ENCODE measurements around the gene SPIRE1. TPM values are rescaled to one million over a fixed set of nuclear protein-coding genes. Genes with fewer than 3 reads are reported as not detected.

SPIRE1 gene
- polyA plus RNA-seq, 4 donors: 1.6 to 4.0 (median 2.1) TPM

DNA sequence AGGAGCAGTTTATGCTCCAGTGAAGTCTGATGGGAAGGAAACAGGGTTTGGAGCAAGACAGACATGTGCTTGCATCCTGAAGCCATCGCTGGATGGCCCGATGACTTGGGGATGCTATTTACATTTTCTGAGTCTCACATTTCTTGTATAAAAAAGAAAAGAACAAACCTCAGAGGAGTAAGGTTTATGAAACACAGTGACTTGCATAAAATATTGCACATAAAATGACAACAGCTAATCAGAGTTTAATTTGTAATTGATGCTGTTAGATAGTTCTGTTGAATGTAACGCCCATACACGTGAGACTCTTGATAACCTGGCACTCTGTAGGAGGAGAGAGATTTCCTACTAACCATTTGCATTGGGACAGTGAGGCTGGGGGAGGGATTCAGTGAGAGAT, 233.7 kb downstream of the SPIRE1 start:
- Histone ChIP-seq H3K36me3 (ENCODE audit: control insufficient read depth in 3 of 3, insufficient read depth in 2 of 3, low read depth in 1 of 3, low read length in 3 of 3) (peaks cover 0 to 19% (median 0%) of the 10 kb centered on the region in 3 donors), H3K4me3 (ENCODE audit: low read depth in 1 of 3, low read length in 3 of 3) (no peak overlapping the region), H3K27me3 (ENCODE audit: control insufficient read depth in 3 of 3, insufficient read depth in 3 of 3, low read length in 3 of 3) (no peaks in the 10 kb centered on the region), H3K9me3 (ENCODE audit: control insufficient read depth in 2 of 2, insufficient read depth in 1 of 2, low read depth in 1 of 2, low read length in 1 of 2) (no peaks in the 10 kb centered on the region), H3K27ac (ENCODE audit: low read depth in 1 of 3, low read length in 2 of 3) (no peak overlapping the region), H3K4me1 (ENCODE audit: control insufficient read depth in 3 of 3, insufficient read depth in 2 of 3, low read depth in 1 of 3, low read length in 2 of 3) (no peaks in the 10 kb centered on the region)
- DNase-seq: no peak
- WGBS, 3 donors: 71 to 85% (median 76%) methylated on average over 4 of the region's 4 CpGs
- no peak for FAIRE-seq

DNA sequence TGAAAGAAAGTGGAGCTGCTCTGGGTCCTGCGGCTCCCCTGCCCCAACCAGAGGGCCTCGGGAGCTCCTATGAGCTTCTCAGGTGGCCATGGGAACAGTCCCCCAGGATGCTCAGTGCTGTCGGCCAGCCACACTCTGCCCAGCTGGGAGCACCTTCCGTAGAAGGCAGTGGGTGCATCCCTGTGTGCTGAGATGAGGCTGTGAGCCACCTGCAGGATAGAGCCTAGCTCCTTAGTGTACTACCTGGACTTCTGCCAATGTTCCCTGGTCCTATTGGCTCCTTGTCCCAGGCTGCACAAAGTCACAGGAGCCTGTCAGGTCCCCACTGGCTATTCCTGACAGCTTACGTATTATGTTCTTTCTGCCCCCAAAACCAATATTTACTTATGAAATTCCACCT, 234.1 kb downstream of the SPIRE1 start:
- no peak for FAIRE-seq
- WGBS, 3 donors: 72 to 82% (median 72%) methylated on average over 5 of the region's 5 CpGs
- H3K9me3 ChIP-seq (ENCODE audit: control insufficient read depth in 2 of 2, insufficient read depth in 1 of 2, low read depth in 1 of 2, low read length in 1 of 2): no peaks in the 10 kb centered on the region
- peak in 1 of 2 donors; percentile 26 for DNase-seq
- no peak overlapping the region for H3K27ac ChIP-seq (ENCODE audit: low read depth in 1 of 3, low read length in 2 of 3)
- peaks cover 0 to 17% (median 0%) of the 10 kb centered on the region in 3 donors for H3K36me3 ChIP-seq (ENCODE audit: control insufficient read depth in 3 of 3, insufficient read depth in 2 of 3, low read depth in 1 of 3, low read length in 3 of 3)
- no peaks in the 10 kb centered on the region for H3K27me3 ChIP-seq (ENCODE audit: control insufficient read depth in 3 of 3, insufficient read depth in 3 of 3, low read length in 3 of 3)
- no peak overlapping the region for H3K4me3 ChIP-seq (ENCODE audit: low read depth in 1 of 3, low read length in 3 of 3)
- no peaks in the 10 kb centered on the region for H3K4me1 ChIP-seq (ENCODE audit: control insufficient read depth in 3 of 3, insufficient read depth in 2 of 3, low read depth in 1 of 3, low read length in 2 of 3)

DNA sequence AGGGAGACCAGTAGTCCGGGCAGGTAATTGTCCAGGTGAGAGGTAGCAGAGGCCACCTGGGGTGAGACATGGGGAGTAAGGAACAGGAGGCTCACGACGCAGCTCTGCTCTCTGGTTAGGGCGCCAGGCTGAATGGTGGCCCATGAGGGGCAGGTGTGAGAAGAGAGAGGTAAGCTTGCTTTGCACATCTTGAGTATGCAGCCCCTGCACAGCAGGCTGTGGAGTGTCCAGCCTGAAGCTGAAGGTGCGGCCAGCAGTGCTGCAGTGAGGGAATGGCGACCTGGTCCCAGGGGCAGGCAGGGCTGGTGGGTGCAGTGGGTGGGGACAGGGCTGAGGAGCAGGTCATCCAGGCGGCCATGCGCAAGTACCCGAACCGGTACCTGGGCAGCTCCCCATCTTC, 234.5 kb downstream of the SPIRE1 start:
- Histone ChIP-seq H3K27me3 (ENCODE audit: control insufficient read depth in 3 of 3, insufficient read depth in 3 of 3, low read length in 3 of 3) (no peaks in the 10 kb centered on the region), H3K4me1 (ENCODE audit: control insufficient read depth in 3 of 3, insufficient read depth in 2 of 3, low read depth in 1 of 3, low read length in 2 of 3) (no peaks in the 10 kb centered on the region), H3K36me3 (ENCODE audit: control insufficient read depth in 3 of 3, insufficient read depth in 2 of 3, low read depth in 1 of 3, low read length in 3 of 3) (peaks cover 0 to 17% (median 0%) of the 10 kb centered on the region in 3 donors), H3K9me3 (ENCODE audit: control insufficient read depth in 2 of 2, insufficient read depth in 1 of 2, low read depth in 1 of 2, low read length in 1 of 2) (no peaks in the 10 kb centered on the region), H3K27ac (ENCODE audit: low read depth in 1 of 3, low read length in 2 of 3) (no peak overlapping the region), H3K4me3 (ENCODE audit: low read depth in 1 of 3, low read length in 3 of 3) (no peak overlapping the region)
- DNase-seq (no peak), FAIRE-seq (no peak)
- 88 to 95% (median 92%) methylated on average over 9 to 10 of the region's 10 CpGs for WGBS, 3 donors

DNA sequence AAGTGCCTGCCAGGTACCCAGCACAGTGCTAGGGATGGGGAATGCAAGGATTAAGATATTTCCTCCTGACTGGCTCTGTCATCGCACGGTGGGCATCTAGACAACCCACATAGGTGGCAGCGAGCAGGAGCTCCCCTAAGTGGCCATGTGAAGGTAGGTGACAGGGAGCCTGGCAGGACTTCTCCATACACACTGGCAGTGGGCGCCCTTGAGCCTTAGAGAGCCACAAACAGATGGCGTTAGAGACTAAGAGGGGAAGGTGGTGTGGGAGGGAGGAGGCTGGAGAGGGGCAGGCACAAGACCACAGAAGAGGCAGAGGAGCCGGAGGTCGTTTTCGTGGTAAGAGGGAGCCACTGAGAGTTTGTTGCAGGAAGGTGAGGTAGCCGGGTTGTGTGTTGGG, 235.0 kb downstream of the SPIRE1 start:
- no peaks in the 10 kb centered on the region for H3K9me3 ChIP-seq (ENCODE audit: control insufficient read depth in 2 of 2, insufficient read depth in 1 of 2, low read depth in 1 of 2, low read length in 1 of 2)
- H3K4me3 ChIP-seq (ENCODE audit: low read depth in 1 of 3, low read length in 3 of 3): no peak overlapping the region
- DNase-seq (peak in 1 of 2 donors; percentile 15), FAIRE-seq (no peak)
- no peaks in the 10 kb centered on the region for H3K27me3 ChIP-seq (ENCODE audit: control insufficient read depth in 3 of 3, insufficient read depth in 3 of 3, low read length in 3 of 3)
- 73 to 84% (median 79%) methylated on average over 9 of the region's 9 CpGs for WGBS, 3 donors
- peaks cover 0 to 14% (median 0%) of the 10 kb centered on the region in 3 donors for H3K36me3 ChIP-seq (ENCODE audit: control insufficient read depth in 3 of 3, insufficient read depth in 2 of 3, low read depth in 1 of 3, low read length in 3 of 3)
- no peaks in the 10 kb centered on the region for H3K4me1 ChIP-seq (ENCODE audit: control insufficient read depth in 3 of 3, insufficient read depth in 2 of 3, low read depth in 1 of 3, low read length in 2 of 3)
- no peak overlapping the region for H3K27ac ChIP-seq (ENCODE audit: low read depth in 1 of 3, low read length in 2 of 3)

DNA sequence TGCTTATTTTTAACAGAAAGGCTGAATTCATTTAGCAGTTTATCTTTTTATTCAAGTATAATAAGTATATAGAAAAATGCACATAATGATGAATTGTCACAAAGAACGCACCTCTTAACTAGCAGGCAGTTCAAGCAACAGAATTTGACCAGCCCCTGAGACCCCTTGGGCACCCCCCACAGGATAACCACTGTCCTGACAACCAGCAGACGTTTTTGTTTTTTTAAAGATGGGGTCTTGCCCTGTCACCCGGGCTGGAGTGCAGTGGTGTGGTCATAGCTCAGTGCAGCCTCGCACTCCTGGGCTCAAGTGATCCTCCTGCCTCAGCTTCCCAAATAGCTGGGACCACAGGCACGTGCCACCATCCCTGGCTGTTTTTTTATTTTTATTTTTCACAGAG, 236.2 kb downstream of the SPIRE1 start:
- Histone ChIP-seq H3K27me3 (ENCODE audit: control insufficient read depth in 3 of 3, insufficient read depth in 3 of 3, low read length in 3 of 3) (no peaks in the 10 kb centered on the region), H3K36me3 (ENCODE audit: control insufficient read depth in 3 of 3, insufficient read depth in 2 of 3, low read depth in 1 of 3, low read length in 3 of 3) (peaks cover 0 to 7% (median 0%) of the 10 kb centered on the region in 3 donors), H3K4me3 (ENCODE audit: low read depth in 1 of 3, low read length in 3 of 3) (no peak overlapping the region), H3K4me1 (ENCODE audit: control insufficient read depth in 3 of 3, insufficient read depth in 2 of 3, low read depth in 1 of 3, low read length in 2 of 3) (no peaks in the 10 kb centered on the region), H3K9me3 (ENCODE audit: control insufficient read depth in 2 of 2, insufficient read depth in 1 of 2, low read depth in 1 of 2, low read length in 1 of 2) (no peaks in the 10 kb centered on the region), H3K27ac (ENCODE audit: low read depth in 1 of 3, low read length in 2 of 3) (no peak overlapping the region)
- FAIRE-seq (no peak), DNase-seq (no peak)
- WGBS, 3 donors: 83 to 88% (median 88%) methylated on average over 5 of the region's 5 CpGs

DNA sequence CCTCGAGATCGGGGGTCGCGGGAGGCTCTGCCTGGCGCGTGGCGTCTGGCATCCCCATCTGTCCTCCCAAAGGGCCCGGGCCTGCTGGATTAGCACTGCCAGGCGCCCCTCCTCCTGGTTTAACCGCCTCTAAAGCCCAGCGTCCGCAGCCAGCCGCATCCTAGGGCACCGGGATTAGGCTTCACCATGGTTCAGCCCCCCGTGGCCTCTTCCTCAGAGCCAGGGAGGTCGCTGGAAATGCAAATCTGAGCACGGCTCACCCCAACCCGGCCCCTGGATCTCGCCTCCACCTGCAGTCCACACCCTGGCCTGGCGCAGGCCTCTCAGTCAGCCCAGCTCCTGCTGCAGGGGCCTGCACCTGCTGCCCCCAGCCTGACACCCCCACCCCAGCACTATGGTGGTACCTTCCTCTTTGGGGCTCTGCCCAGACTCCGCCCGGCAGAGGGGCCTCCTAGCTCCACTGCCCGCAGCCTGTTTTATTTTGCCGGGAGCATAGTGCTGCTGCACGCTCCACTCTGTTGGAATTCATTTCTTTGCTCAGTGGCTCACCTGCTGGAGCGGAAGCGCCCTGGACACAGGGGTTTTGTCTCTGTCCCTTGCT, 237.0 kb downstream of the SPIRE1 start:
- no peaks in the 10 kb centered on the region for H3K4me1 ChIP-seq (ENCODE audit: control insufficient read depth in 3 of 3, insufficient read depth in 2 of 3, low read depth in 1 of 3, low read length in 2 of 3)

DNA sequence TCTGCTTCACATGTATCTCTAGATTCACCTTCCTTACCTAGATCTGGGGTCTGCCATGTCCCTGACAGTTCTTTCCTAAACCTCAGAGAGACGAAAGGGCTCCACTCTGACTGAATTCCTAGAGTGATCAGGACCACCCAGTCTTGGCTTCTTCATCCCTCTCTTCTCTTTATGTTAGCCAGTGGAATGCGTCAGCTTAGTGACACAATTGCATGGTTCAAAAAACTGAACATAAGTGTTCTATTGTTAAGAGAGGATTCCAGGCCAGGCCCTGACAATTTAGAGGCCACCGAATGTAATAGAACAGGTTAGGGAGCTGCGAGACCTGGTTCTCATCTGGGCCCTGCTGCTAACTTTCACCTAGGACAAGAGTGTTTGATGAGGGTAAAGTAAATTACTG, 240.2 kb downstream of the SPIRE1 start:
- H3K27me3 ChIP-seq (ENCODE audit: control insufficient read depth in 3 of 3, insufficient read depth in 3 of 3, low read length in 3 of 3): no peaks in the 10 kb centered on the region
- no peak overlapping the region for H3K27ac ChIP-seq (ENCODE audit: low read depth in 1 of 3, low read length in 2 of 3)
- H3K4me1 ChIP-seq (ENCODE audit: control insufficient read depth in 3 of 3, insufficient read depth in 2 of 3, low read depth in 1 of 3, low read length in 2 of 3): no peaks in the 10 kb centered on the region
- H3K36me3 ChIP-seq (ENCODE audit: control insufficient read depth in 3 of 3, insufficient read depth in 2 of 3, low read depth in 1 of 3, low read length in 3 of 3): peaks cover 0 to 3% (median 0%) of the 10 kb centered on the region in 3 donors
- 85 to 93% (median 91%) methylated on average over 4 of the region's 4 CpGs for WGBS, 3 donors
- DNase-seq (no peak), FAIRE-seq (no peak)
- H3K4me3 ChIP-seq (ENCODE audit: low read depth in 1 of 3, low read length in 3 of 3): no peak overlapping the region
- no peaks in the 10 kb centered on the region for H3K9me3 ChIP-seq (ENCODE audit: control insufficient read depth in 2 of 2, insufficient read depth in 1 of 2, low read depth in 1 of 2, low read length in 1 of 2)

More for the DNA sequence above, 237.0 kb downstream of the SPIRE1 start:
- no peaks in the 10 kb centered on the region for H3K9me3 ChIP-seq (ENCODE audit: control insufficient read depth in 2 of 2, insufficient read depth in 1 of 2, low read depth in 1 of 2, low read length in 1 of 2)
- H3K27me3 ChIP-seq (ENCODE audit: control insufficient read depth in 3 of 3, insufficient read depth in 3 of 3, low read length in 3 of 3): no peaks in the 10 kb centered on the region
- DNase-seq (peak in 1 of 2 donors; percentile 67), FAIRE-seq (no peak)
- peaks cover 0 to 7% (median 0%) of the 10 kb centered on the region in 3 donors for H3K36me3 ChIP-seq (ENCODE audit: control insufficient read depth in 3 of 3, insufficient read depth in 2 of 3, low read depth in 1 of 3, low read length in 3 of 3)
- WGBS, 3 donors: 41 to 67% (median 64%) methylated on average over 20 to 27 of the region's 27 CpGs
- H3K4me3 ChIP-seq (ENCODE audit: low read depth in 1 of 3, low read length in 3 of 3): peak overlapping the region in 1 of 3 donors; percentile 35
- peak overlapping the region in 1 of 3 donors; percentile 28 for H3K27ac ChIP-seq (ENCODE audit: low read depth in 1 of 3, low read length in 2 of 3)

DNA sequence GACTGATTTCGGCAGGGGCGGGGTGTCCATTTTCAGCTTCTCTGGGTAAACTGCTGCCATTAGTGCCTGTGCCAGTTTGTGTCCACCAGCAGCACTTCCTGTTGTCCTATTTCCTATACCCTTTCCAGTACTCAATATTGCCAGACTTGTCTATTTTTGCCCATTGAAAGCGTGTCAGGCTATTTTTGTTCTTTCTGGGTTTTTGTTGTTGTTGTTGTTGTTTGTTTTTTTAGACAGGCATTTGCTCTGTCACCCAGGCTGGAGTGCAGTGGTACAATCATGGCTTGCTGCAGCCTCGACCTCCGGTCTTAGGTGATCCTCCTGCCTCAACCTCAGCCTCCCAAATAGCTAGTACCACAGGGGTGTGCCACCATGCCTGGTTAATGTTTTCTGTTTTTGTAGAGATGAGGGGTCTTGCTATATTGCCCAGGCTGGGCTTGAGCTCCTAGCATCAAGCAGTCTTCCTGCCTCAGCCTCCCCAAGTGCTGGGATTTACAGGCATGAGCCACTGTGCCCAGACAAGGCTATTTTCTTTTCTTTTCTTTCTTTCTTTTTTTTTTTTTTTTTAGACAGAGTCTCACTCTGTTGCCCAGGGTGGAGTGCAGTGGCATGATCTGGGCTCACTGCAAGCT, 241.7 kb downstream of the SPIRE1 start:
- no peak for FAIRE-seq
- Histone ChIP-seq H3K27me3 (ENCODE audit: control insufficient read depth in 3 of 3, insufficient read depth in 3 of 3, low read length in 3 of 3) (no peaks in the 10 kb centered on the region), H3K36me3 (ENCODE audit: control insufficient read depth in 3 of 3, insufficient read depth in 2 of 3, low read depth in 1 of 3, low read length in 3 of 3) (peaks cover 0 to 5% (median 0%) of the 10 kb centered on the region in 3 donors), H3K9me3 (ENCODE audit: control insufficient read depth in 2 of 2, insufficient read depth in 1 of 2, low read depth in 1 of 2, low read length in 1 of 2) (no peaks in the 10 kb centered on the region), H3K27ac (ENCODE audit: low read depth in 1 of 3, low read length in 2 of 3) (peak overlapping the region in 1 of 3 donors; percentile 71), H3K4me1 (ENCODE audit: control insufficient read depth in 3 of 3, insufficient read depth in 2 of 3, low read depth in 1 of 3, low read length in 2 of 3) (no peaks in the 10 kb centered on the region), H3K4me3 (ENCODE audit: low read depth in 1 of 3, low read length in 3 of 3) (no peak overlapping the region)
- DNase-seq: no peak
- 80 to 88% (median 87%) methylated on average over 5 of the region's 5 CpGs for WGBS, 3 donors

Data from small intestine (tissue), 7 donors.